Transverse colon (tissue), 3 donors: ENCODE results near the gene PRKAG3.

Source experiments
- EP300 ChIP-seq: sonication (generic); formaldehyde crosslinking; IDR thresholded peaks from one replicate; pipeline ENCODE4 v1.6.1; 2017; ENCODE audit warnings: antibody characterized with exemption, low read depth
- POLR2A ChIP-seq: fragments of 450-650 bp; IDR thresholded peaks from one replicate; pipeline ENCODE4 v1.6.1; 2016; ENCODE audit warnings: antibody characterized with exemption, mild to moderate bottlenecking, moderate library complexity
- TF ChIP-seq, protein P1 (sequence below), 5 experiments: fragments of 200-600 bp in 3 of 5; fragments of 450-650 bp in 2 of 5; sonication (generic) in 3 of 5; IDR thresholded peaks; 1 replicate in 2 of 5; 2 replicates in 3 of 5; pipeline ENCODE4 v1.5.1; 2016 to 2017; ENCODE audit warnings: antibody characterized with exemption in 5 of 5, inconsistent platforms in 3 of 5, mild to moderate bottlenecking in 2 of 5, moderate library complexity in 1 of 5

GRCh38 chr2:218796691-218797090 lies 34.9 kb downstream of the PRKAG3 start:
- TF ChIP-seq, protein P1, sequence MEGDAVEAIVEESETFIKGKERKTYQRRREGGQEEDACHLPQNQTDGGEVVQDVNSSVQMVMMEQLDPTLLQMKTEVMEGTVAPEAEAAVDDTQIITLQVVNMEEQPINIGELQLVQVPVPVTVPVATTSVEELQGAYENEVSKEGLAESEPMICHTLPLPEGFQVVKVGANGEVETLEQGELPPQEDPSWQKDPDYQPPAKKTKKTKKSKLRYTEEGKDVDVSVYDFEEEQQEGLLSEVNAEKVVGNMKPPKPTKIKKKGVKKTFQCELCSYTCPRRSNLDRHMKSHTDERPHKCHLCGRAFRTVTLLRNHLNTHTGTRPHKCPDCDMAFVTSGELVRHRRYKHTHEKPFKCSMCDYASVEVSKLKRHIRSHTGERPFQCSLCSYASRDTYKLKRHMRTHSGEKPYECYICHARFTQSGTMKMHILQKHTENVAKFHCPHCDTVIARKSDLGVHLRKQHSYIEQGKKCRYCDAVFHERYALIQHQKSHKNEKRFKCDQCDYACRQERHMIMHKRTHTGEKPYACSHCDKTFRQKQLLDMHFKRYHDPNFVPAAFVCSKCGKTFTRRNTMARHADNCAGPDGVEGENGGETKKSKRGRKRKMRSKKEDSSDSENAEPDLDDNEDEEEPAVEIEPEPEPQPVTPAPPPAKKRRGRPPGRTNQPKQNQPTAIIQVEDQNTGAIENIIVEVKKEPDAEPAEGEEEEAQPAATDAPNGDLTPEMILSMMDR (IDR thresholded peaks at IDR 0.05) = no peak
- TF ChIP-seq POLR2A (no peak), EP300 (no peak)
